Measurements from ENCODE around the gene HPCAL1.

Gene HPCAL1

GRCh38 chr2:10467401-10467800 lies 164.7 kb downstream of the HPCAL1 start:
- FAIRE-seq (no peak), DNase-seq (ENCODE audit: extremely low spot score, insufficient read length, low read depth) (no peak)

DNA sequence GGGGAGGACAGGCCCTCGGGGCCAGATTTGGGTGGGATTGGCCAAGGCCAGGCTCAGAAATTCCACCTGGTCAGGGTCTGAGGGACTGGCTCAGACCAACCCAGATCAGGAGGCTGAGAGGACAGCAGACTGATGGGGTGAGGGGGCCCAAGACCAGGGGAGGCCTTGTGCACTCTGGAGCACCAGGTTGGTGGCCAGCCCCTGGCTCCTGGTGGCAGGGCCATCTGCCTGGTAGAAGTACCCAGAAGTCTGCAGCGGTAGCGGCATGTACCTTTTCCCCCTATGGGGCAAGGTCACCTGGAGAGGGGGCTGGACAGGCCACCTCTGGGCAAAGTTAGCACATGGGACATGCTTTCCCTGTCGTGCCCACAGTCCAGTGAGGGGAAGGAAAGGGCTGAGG lies 166.6 kb downstream of the HPCAL1 start:
- DNase-seq (ENCODE audit: extremely low spot score, insufficient read length, low read depth) = no peak
- FAIRE-seq = no peak

- no peak for DNase-seq (ENCODE audit: extremely low spot score, insufficient read length, low read depth)
- no peak for FAIRE-seq
Measured at GRCh38 chr2:10469955-10470608, 167.4 kb downstream of the HPCAL1 start.

DNA sequence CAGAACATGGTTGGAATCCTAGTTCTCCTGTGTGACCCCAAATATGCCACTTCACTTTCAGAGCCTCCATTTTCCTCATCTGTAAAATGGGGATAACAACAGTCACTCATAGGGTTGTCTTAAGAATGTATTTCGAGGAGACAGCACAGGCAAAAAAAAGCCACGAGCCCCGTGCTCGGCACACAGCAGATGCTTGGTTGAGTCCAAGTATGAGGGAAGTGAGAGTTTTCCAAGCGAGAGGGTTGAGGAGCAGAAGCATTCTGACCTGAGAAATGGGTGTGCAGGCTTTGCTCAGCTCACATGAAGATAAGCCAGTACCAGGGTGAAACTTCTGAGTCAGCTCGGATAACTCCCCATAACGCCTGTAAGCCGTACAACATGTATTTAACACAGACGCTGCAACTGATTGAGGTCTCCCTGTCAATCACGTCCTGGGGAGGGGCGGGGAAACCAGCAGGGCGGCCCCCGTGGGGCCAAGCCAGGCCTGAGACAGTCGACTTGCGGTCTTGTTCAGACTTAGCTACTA lies 168.4 kb downstream of the HPCAL1 start:
- DNase-seq (ENCODE audit: extremely low spot score, insufficient read length, low read depth) (no peak), FAIRE-seq (no peak)

DNA sequence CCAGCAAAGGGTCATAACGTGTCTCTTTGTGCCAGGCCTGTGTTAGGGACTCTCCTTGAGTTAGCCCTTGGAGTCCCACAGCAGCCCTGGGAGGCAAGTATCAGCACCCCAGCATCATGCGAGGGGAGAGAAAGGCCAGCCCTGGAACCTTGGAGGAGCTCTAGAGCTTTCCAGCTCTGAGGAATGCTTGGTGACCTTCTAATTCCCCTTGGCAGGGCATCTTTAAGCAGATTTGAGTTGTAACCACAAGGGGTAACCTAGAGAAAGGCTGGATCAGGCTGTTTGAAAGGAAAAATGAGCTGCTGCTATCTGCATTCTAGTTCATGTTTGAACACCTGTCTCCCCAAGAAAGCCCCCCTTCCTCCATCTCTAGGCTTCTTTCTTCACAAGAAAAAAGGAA lies 169.3 kb downstream of the HPCAL1 start:
- DNase-seq (ENCODE audit: extremely low spot score, insufficient read length, low read depth) (no peak), FAIRE-seq (no peak)

GRCh38 chr2:10473121-10473756 lies 170.5 kb downstream of the HPCAL1 start:
- no peak for DNase-seq (ENCODE audit: extremely low spot score, insufficient read length, low read depth)
- no peak for FAIRE-seq

- no peak for FAIRE-seq
- DNase-seq (ENCODE audit: extremely low spot score, insufficient read length, low read depth) = no peak
Measured at GRCh38 chr2:10475221-10475722, 172.6 kb downstream of the HPCAL1 start.

- FAIRE-seq = no peak
- no peak for DNase-seq (ENCODE audit: extremely low spot score, insufficient read length, low read depth)
Measured at GRCh38 chr2:10475811-10476660, 173.3 kb downstream of the HPCAL1 start.

DNA sequence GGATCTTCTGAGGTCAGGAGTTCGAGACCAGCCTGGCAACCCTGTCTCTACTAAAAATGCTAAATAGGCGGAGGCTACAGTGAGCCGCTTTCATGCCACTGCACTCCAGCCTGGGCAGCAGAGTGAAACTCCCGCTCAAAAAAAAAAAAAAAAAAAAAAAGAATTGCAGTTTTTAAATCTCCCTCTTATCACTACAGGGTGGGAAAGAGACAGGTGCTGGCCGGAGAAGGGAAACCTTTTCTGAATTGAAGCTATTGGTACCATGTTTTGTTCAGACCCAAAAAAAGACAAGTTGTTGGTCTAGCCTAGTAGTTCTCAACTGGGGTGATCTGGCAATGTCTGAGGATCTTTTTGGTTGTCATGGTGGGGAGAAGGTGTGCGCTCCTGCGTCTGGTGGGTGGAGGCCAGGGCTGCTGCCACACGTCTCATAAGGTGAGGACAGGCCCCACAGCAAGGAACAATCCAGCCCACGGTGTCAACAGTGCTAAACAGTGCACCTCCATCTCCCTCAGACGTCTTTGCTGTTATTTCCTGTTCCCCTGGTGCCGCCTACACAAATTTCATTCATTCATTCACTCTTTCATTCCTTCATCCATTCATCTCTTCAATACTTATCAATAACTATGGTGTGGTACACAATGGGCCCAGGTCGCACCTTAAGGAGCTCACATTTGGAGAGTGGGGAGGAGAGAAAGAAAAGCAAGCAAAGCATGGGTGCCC lies 174.2 kb downstream of the HPCAL1 start:
- FAIRE-seq (no peak), DNase-seq (ENCODE audit: extremely low spot score, insufficient read length, low read depth) (no peak)

Data from GM18507 (cell line).